HG03378 (cell line): Measurements from ENCODE around the gene NUP210L.
A peak's percentile ranks its signal among the peaks of the same experiment; 100 is the strongest.
"Not testable (repeated sequence)": the region's sequence is repeated elsewhere in the genome, so short reads cannot be mapped to it uniquely, and the experiment has no call there.

ENCODE experiments used
- ATAC-seq: cut with Tn5 transposase; IDR thresholded peaks from one replicate; pipeline ENCODE4 v1.9.1; 2021; ENCODE audit warnings: mild to moderate bottlenecking, moderate library complexity; ENCODE audit not compliant: unreplicated experiment

Gene NUP210L

DNA sequence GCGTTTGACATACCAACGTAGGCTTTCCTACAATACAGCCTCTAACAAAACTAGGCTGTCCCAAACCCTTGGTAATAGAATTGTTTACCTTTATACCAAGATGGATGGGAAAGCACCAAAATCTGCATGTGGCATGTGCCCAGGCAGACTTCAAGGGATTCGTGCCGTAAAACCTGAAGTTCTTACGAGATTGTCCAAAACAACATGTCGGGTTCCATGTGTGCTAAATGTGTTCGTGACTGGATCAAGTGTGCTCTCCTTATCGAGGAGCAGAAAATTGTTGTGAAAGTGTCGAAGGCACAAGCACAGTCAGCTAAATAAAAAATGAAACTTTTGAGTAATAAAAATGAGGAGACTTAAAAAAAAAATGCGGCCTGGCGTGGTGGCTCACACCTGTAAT lies 159.2 kb downstream of the NUP210L start:
- no peak for ATAC-seq

- no peak for ATAC-seq
These were observed 159.7 kb downstream of the NUP210L start for GRCh38 chr1:153995202-153995601.

DNA sequence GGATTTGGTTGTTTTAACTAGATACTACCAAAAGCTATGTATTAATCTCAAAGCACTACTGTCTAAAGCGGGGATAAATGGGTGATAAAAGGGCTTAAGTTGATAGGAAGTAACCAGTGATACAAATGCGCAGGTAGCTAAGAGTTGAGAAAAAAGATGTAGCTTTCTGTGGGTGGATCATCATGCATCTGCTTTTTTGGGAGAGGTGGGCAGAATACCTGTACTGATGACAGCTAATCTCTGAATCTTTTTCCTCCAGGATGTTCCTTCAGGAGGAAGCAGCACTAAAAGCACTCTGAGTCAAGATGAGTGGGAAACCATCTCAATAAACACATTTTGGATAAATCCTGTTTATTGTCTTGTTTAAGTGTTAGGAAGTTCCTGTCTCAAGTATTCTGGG lies 163.1 kb downstream of the NUP210L start:
- ATAC-seq: no peak

GRCh38 chr1:153991151-153991630 lies 163.7 kb downstream of the NUP210L start:
- no peak for ATAC-seq

- ATAC-seq: peak; percentile 67
These were observed 164.3 kb downstream of the NUP210L start, which contains the start of gene RPS27 for GRCh38 chr1:153990468-153991150. RPS27 (plus strand) TSS chr1:153990762; CDS start chr1:153990797, 35 bp downstream.

DNA sequence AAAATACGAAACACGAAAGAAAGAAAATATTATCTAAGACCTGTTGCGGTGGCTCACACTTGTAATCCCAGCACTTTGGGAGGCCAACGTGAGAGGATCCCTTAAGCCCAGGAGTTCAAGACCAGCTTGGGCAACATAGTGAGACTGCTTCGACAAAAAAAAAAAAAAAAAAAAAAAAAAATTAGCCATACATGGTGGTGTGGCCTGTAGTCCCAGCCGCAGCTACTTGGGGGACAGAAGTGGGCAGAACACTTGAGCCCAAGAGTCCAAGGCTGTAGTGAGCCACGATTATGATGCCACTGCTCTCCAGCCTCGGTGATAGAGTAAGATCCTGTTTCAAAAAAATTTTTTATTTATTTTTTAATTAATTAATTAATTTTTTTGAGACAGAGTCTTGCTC lies 167.3 kb downstream of the NUP210L start:
- no peak for ATAC-seq

DNA sequence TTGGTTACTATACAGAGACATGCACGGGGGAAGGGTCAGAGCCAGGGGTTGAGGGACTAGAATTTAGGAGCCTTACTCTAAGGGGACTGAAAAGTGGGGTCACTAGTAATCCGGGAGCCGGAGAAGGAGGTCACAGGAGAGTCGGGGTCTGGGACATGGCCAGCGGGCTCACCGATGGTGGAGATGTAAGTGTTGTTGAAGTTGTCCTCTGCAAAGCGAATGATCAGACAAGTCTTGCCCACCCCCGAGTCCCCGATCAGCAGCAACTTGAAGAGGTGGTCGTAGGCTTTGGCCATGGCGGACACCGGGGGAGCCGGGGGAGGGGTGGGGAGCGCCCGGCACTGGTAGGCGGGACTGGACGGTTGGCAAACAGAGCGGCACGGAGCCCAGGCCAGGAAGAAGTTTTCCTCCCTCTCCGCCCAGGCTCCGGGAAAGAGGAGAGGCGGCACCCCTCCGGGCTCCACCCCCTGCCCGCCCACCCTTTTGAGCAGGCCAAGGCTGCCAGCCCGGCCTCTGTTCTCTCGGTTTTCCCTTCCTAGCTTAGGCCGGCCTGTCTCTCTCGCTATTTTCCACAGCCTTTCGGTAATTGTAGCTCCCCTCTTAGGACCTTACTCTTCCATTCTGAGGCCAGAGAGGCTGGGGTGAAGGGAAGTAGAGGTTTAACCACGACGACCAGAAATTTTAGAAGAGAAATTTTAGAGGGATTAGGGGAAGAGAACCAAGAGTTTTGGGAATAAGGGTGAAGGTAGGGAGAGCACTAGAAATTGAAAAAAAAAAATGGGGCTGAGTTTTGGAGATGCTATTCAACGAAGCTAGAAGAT lies 168.7 kb downstream of the NUP210L start, which contains the start of gene RAB13:
Gene RAB13, minus strand, starts transcription at position 399 of the 821 bp plus-strand sequence. Its CDS starts 103 bp downstream, at position 296.
- no peak for ATAC-seq

- ATAC-seq: no peak
These were observed 169.4 kb downstream of the NUP210L start for GRCh38 chr1:153985341-153985912.

GRCh38 chr1:153984123-153984894 lies 170.6 kb downstream of the NUP210L start:
- ATAC-seq: no peak

DNA sequence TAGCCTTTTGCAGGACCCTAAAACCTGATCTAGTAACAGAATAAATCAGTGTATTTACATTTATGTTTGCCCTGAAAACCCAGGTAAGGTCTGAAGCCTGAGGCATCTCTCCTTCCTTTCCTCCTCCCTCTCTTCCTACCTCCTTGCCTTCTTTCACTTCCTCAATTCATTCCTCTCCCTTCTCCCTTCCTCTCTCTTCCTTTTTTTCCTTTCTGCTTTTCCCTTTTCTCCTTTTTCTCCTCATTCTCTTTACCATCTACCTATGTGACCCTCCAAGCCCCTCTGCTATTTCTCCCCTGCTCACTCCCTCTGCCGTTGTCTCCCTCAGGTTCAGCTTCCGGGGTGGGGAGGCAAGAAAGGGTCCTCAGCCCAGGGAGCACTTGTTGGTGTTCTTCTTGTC lies 173.1 kb downstream of the NUP210L start:
- not testable (repeated sequence) for ATAC-seq

GRCh38 chr1:153979091-153979490 lies 175.8 kb downstream of the NUP210L start:
- ATAC-seq: not testable (repeated sequence)

DNA sequence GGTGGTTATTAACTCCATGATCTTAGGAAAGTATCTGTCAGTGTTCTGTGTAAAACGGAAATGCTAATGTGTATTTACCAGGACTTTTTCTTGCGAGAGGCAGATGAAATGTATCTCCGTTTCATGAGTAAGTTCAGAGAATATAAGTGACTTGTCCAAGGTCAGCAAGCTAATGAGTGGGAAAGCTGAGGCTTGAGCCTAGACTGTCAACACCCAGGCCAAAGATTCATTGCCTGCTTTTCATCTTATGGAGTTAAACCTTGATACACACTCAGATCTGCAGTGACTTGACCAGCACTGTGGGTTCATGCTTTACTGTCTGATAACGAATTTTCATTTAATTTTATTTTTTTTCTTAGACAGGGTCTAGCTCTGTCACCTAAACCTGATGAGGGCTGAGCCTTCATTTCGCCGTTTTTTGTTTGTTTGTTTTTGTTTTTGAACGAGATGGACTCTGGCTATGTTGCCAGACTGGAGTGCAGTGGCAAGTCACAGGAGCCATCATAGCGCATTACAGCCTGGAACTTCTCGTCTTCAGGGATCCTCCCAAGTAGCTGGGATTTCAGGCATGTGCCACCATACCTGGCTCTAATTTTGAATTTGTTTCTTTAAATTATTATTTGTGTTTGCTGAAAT lies 176.5 kb downstream of the NUP210L start:
- ATAC-seq: no peak

- no peak for ATAC-seq
These were observed 177.3 kb downstream of the NUP210L start, which contains the start of gene JTB for GRCh38 chr1:153977250-153978240. JTB (minus strand) TSS chr1:153977674; CDS start chr1:153977252, 422 bp downstream.

GRCh38 chr1:153976819-153977249 lies 178.0 kb downstream of the NUP210L start:
- ATAC-seq: no peak

GRCh38 chr1:153973525-153973924 lies 181.3 kb downstream of the NUP210L start:
- ATAC-seq: no peak

DNA sequence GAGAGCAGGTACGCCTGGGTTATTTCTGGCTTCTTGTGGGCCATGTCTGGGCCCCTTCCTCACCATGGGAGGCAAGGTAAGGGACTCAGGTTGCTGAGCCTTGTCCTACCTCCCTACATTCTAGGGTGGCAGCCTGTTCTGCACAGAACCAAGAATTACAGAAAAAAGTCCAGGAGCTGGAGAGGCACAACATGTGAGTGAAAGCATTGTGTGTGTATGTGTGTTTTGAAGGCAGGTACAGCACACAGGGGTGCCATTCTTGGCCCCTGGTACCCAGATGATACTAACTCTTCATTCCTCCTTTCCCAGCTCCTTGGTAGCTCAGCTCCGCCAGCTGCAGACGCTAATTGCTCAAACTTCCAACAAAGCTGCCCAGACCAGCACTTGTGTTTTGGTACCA lies 181.8 kb downstream of the NUP210L start:
- ATAC-seq: no peak

GRCh38 chr1:153970346-153970745 lies 184.5 kb downstream of the NUP210L start:
- no peak for ATAC-seq

- no peak for ATAC-seq
These were observed 185.9 kb downstream of the NUP210L start for GRCh38 chr1:153968972-153969371.

- ATAC-seq: no peak
These were observed 186.5 kb downstream of the NUP210L start for GRCh38 chr1:153968408-153968807.
